ENCODE data around the gene COG1.

DNA sequence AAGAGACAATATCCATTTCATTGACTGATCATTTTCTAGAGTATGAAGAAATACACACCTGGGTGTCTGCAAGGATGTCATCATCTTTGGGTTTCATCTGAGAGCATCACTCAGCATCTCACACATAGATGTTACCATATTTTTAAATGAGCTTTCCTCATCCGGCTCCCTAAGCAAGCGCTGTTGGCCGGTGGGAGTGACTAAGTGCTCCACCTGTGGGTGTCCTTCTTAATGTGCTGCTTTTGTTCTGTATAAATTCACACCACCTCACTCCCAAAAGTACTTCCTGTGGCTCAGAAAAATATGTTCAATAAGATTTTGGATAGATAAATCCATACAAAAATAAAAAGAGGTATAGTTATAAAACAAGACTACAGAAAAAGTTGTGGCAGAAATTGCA is 20.6 kb upstream of the COG1 start:
- TF ChIP-seq CTCF (IDR thresholded peaks at IDR 0.05; ENCODE audit: extremely low read depth in 1 of 2, insufficient read depth in 1 of 2, low read depth in 1 of 2, low read length in 2 of 2): no peak
- no peak for TF ChIP-seq EZH2 (IDR thresholded peaks at IDR 0.05; ENCODE audit: borderline replicate concordance, low read depth, low read length, severe bottlenecking)
- TF ChIP-seq MAX (IDR thresholded peaks at IDR 0.05; ENCODE audit: insufficient read depth, insufficient read length): no peak
- no peak for TF ChIP-seq POLR2A (IDR thresholded peaks at IDR 0.05; ENCODE audit: low read depth, low read length)
- TF ChIP-seq FOS (IDR thresholded peaks at IDR 0.05; ENCODE audit: borderline replicate concordance, insufficient read depth, low read length): no peak
- no peak for TF ChIP-seq JUN (IDR thresholded peaks at IDR 0.05; ENCODE audit: borderline replicate concordance, insufficient read depth, insufficient read length, low read depth)
- no peak for TF ChIP-seq MYC (IDR thresholded peaks at IDR 0.05; ENCODE audit: low read depth, low read length)

All from endothelial cell of umbilical vein (primary cell).